ENCODE results near the gene ASB2.

ASB2 gene

DNA sequence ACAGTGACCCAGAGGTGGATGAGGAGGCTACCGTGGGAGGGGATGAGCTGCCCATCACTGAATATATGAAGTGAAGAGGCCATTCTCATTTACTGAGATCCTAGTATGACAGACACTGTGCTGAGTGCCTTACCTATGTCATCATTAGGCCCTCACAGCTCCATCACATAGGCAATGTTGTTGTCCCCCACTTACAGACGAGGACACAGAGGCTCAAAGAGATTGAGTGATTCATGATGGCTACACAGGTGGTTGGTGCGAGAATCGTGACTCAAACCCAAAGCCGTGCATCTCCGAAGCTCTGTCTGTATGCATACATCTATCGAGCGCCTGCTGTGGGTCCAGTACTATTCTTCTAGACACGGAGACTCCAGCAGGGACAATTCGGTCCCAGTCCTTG is 14.8 kb upstream of the ASB2 start:
- Histone ChIP-seq H3K4me1 (ENCODE audit: control insufficient read depth in 1 of 2, insufficient read depth in 1 of 2, low read depth in 1 of 2, low read length in 1 of 2) (no peaks in the 10 kb centered on the region), H3K27me3 (peaks cover 39% of the 10 kb centered on the region), H3K4me3 (ENCODE audit: low read depth in 1 of 2, low read length in 1 of 2) (no peak overlapping the region), H3K36me3 (no peaks in the 10 kb centered on the region), H3K27ac (no peak overlapping the region), H3K9me3 (no peaks in the 10 kb centered on the region)
- TF ChIP-seq, protein P1, sequence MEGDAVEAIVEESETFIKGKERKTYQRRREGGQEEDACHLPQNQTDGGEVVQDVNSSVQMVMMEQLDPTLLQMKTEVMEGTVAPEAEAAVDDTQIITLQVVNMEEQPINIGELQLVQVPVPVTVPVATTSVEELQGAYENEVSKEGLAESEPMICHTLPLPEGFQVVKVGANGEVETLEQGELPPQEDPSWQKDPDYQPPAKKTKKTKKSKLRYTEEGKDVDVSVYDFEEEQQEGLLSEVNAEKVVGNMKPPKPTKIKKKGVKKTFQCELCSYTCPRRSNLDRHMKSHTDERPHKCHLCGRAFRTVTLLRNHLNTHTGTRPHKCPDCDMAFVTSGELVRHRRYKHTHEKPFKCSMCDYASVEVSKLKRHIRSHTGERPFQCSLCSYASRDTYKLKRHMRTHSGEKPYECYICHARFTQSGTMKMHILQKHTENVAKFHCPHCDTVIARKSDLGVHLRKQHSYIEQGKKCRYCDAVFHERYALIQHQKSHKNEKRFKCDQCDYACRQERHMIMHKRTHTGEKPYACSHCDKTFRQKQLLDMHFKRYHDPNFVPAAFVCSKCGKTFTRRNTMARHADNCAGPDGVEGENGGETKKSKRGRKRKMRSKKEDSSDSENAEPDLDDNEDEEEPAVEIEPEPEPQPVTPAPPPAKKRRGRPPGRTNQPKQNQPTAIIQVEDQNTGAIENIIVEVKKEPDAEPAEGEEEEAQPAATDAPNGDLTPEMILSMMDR (IDR thresholded peaks at IDR 0.05), result no peak

DNA sequence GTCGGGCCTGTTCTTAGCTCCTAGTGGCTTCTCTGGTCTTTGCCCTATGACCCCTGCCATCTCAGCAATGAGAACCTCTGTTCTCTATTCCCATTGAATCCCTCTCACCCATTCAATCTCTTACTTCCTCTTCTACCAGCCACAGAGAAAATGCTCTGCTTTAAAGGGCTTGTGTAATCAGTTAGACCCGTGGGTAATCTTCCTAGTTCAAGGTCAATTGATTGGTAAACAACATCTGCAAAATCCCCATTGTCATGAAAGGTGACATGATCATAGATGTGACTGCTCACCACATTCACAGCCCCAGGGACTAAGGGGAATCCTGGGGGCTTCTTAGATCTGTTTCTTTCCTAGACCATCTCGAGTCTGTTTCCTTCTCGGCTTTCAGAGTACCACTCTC is 13.6 kb upstream of the ASB2 start:
- Histone ChIP-seq H3K36me3 (no peaks in the 10 kb centered on the region), H3K9me3 (no peaks in the 10 kb centered on the region), H3K4me3 (ENCODE audit: low read depth in 1 of 2, low read length in 1 of 2) (no peak overlapping the region), H3K27ac (no peak overlapping the region), H3K4me1 (ENCODE audit: control insufficient read depth in 1 of 2, insufficient read depth in 1 of 2, low read depth in 1 of 2, low read length in 1 of 2) (no peaks in the 10 kb centered on the region), H3K27me3 (peaks cover 40% of the 10 kb centered on the region)
- TF ChIP-seq, protein P1 (IDR thresholded peaks at IDR 0.05), result no peak

DNA sequence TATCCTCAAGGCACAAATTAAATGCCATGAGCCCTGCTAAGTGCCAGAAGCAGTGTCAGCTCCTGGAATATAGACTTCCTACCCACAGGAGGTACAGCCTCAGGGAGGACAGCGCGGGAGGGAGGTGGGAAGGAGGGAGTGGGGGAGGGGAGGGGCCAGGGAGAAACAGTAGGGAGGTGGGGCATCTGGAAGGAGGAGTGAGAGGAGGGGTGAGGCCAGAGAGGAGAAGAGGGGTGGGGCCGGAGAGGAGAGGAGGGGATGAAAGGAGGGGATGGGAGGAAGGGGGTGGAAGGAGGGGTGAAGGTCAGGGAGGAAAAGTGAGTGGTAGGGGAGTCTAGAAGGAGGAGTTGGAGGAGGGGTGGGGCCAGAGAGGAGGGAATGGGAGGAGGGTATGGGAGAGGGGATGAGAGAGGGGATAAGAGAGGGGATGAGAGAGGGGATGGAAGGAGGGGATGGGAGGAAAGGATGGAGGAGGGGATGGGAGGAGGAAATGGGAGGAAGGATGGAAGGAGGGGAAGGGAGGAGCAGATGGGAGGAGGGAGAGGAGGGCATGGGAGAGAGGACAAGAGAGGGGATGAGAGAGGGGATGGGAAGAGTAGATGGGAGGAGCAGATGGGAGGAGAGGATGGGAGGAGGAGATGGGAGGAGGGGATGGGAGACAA is 11.6 kb upstream of the ASB2 start:
- TF ChIP-seq, protein P1 (IDR thresholded peaks at IDR 0.05), result no peak
- Histone ChIP-seq H3K4me3 (ENCODE audit: low read depth in 1 of 2, low read length in 1 of 2) (no peak overlapping the region), H3K27ac (no peak overlapping the region), H3K9me3 (no peaks in the 10 kb centered on the region), H3K4me1 (ENCODE audit: control insufficient read depth in 1 of 2, insufficient read depth in 1 of 2, low read depth in 1 of 2, low read length in 1 of 2) (no peaks in the 10 kb centered on the region), H3K36me3 (no peaks in the 10 kb centered on the region), H3K27me3 (peaks cover 44% of the 10 kb centered on the region)

DNA sequence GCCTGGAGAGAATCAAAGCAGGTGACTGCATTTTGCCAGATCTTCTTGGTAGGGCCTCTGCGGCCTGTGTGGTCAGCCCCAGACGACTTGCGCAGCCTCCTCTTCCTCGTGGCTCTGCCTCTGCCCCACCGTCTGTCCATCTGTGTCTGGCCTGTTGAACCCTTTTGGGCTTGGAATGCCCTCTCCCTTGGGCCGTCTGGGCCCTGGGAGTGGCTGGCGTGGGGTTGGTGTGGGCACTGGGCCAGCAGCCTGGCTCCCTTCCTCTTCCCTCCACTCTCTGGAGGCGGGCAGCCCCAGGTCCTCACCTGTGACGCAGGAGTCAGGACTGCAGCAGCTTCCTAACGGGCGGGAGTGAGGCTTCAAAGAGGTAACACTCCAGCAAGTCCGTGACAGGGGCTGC is 11.0 kb upstream of the ASB2 start:
- H3K4me1 ChIP-seq (ENCODE audit: control insufficient read depth in 1 of 2, insufficient read depth in 1 of 2, low read depth in 1 of 2, low read length in 1 of 2), result no peaks in the 10 kb centered on the region
- no peak overlapping the region for H3K4me3 ChIP-seq (ENCODE audit: low read depth in 1 of 2, low read length in 1 of 2)
- TF ChIP-seq, protein P1 (IDR thresholded peaks at IDR 0.05), result no peak
- no peak overlapping the region for H3K27ac ChIP-seq
- no peaks in the 10 kb centered on the region for H3K36me3 ChIP-seq
- H3K27me3 ChIP-seq, result peaks cover 40% of the 10 kb centered on the region
- H3K9me3 ChIP-seq, result no peaks in the 10 kb centered on the region

DNA sequence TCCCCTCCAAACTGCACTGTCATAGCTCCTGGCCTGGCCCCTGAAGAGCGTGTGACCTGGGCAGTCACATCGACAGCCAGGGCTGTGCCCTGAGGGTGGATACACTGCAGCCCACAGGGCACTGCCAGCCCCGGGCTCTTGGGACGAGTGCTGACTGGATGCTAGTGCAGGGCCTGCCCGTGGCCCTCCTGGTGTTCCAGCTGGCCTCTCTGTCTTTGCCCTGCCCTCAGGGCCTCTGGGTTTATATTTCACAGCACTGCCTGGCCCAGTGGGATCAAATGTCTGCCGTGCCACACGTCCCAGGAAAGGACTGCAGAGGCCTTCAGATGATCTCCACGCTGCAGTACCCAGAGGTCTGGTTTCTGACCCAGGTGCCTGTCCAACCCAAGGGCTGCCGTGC is 10.6 kb upstream of the ASB2 start:
- Histone ChIP-seq H3K27me3 (peaks cover 36% of the 10 kb centered on the region), H3K27ac (no peak overlapping the region), H3K4me1 (ENCODE audit: control insufficient read depth in 1 of 2, insufficient read depth in 1 of 2, low read depth in 1 of 2, low read length in 1 of 2) (no peaks in the 10 kb centered on the region), H3K9me3 (no peaks in the 10 kb centered on the region), H3K4me3 (ENCODE audit: low read depth in 1 of 2, low read length in 1 of 2) (no peak overlapping the region), H3K36me3 (no peaks in the 10 kb centered on the region)
- TF ChIP-seq, protein P1 (IDR thresholded peaks at IDR 0.05), result no peak

Measured in neutrophil (primary cell).